WTC11 (cell line): ENCODE data around the gene OR2C3. TPM values are rescaled to one million over a fixed set of nuclear protein-coding genes. Genes with fewer than 3 reads are reported as not detected.

Experiments
- ATAC-seq: fragments of 200-7000 bp; cut with Tn5 transposase; 2 replicates; pipeline ENCODE4 v1.10.0; 2021; ENCODE audit warnings: mild to moderate bottlenecking, moderate library complexity
- Bru-seq: library from RNA; stranded (reverse); fragments of 400-500 nt; gene quantifications from one replicate; lab custom pipeline; 2021; lab: Mats Ljungman, UMichigan
- CTCF ChIA-PET: fragments of 300-600 bp; sonication (Branson Sonifier 250); formaldehyde crosslinking; loops from one replicate; lab custom pipeline; 2021; ENCODE audit warnings: antibody characterized with exemption; lab: Charles Lee
- POLR2A ChIA-PET: fragments of 350-600 bp; sonication (Branson Sonifier 250); formaldehyde crosslinking; loops from one replicate; lab custom pipeline; 2021; ENCODE audit warnings: antibody characterized with exemption; lab: Charles Lee
- DNase-seq: peaks from one replicate; pipeline ENCODE4 v3.0.0; 2021; ENCODE audit warnings: low spot score
- H3K27ac Mint-ChIP-seq: 2 replicates; pipeline ENCODE4 v1.8.0; 2021; ENCODE audit warnings: mixed read lengths
- H3K27me3 Mint-ChIP-seq: 2 replicates; pipeline ENCODE4 v1.8.0; 2021; ENCODE audit warnings: low read depth, mild to moderate bottlenecking, moderate library complexity, mixed read lengths
- H3K36me3 Mint-ChIP-seq: 2 replicates; pipeline ENCODE4 v1.8.0; 2021; ENCODE audit warnings: mixed read lengths
- H3K4me1 Mint-ChIP-seq: 2 replicates; pipeline ENCODE4 v1.8.0; 2022; ENCODE audit warnings: mixed read lengths
- H3K4me3 Mint-ChIP-seq: 2 replicates; pipeline ENCODE4 v1.8.0; 2021; ENCODE audit warnings: mild to moderate bottlenecking, moderate library complexity, mixed read lengths
- H3K9me3 Mint-ChIP-seq: 2 replicates; pipeline ENCODE4 v1.8.0; 2021; ENCODE audit warnings: mixed read lengths
- CDX4 ChIP-seq: fragments of 250-450 bp; sonication (Bioruptor Pico); IDR thresholded peaks from 2 replicates; pipeline ENCODE4 v1.9.0; 2021; ENCODE audit warnings: moderate library complexity, mild to moderate bottlenecking, inconsistent platforms, borderline replicate concordance
- CREM ChIP-seq: sonication (generic); formaldehyde crosslinking; IDR thresholded peaks from 2 replicates; pipeline ENCODE4 v1.8.1; 2022; ENCODE audit warnings: mild to moderate bottlenecking, missing genetic modification reagents, moderate library complexity
- CTCF ChIP-seq: fragments of 200-600 bp; IDR thresholded peaks from 2 replicates; pipeline ENCODE4 v1.8.0; 2022; ENCODE audit warnings: antibody characterized with exemption
- FOXJ3 ChIP-seq: sonication (generic); formaldehyde crosslinking; IDR thresholded peaks from 2 replicates; pipeline ENCODE4 v1.9.0; 2021; ENCODE audit warnings: missing genetic modification reagents, mild to moderate bottlenecking, borderline replicate concordance
- GABPB1 ChIP-seq: sonication (generic); formaldehyde crosslinking; IDR thresholded peaks from 2 replicates; pipeline ENCODE4 v1.8.1; 2023; ENCODE audit warnings: mild to moderate bottlenecking, missing genetic modification reagents
- GRHL2 ChIP-seq: fragments of 250-450 bp; sonication (Bioruptor Pico); IDR thresholded peaks from 2 replicates; pipeline ENCODE4 v1.8.0; 2022; ENCODE audit warnings: mild to moderate bottlenecking, moderate library complexity; ENCODE audit not compliant: insufficient replicate concordance, severe bottlenecking
- MAX ChIP-seq: sonication (generic); formaldehyde crosslinking; IDR thresholded peaks from 2 replicates; pipeline ENCODE4 v1.8.0; 2022; ENCODE audit warnings: mild to moderate bottlenecking, missing genetic modification reagents
- OVOL2 ChIP-seq: fragments of 250-450 bp; sonication (Bioruptor Pico); IDR thresholded peaks from 2 replicates; pipeline ENCODE4 v1.9.0; 2021; ENCODE audit warnings: mild to moderate bottlenecking, borderline replicate concordance
- TCF7 ChIP-seq: sonication (generic); formaldehyde crosslinking; IDR thresholded peaks from 2 replicates; pipeline ENCODE4 v1.8.0; 2022; ENCODE audit warnings: mild to moderate bottlenecking, low read depth, missing genetic modification reagents, moderate library complexity
- ZBTB43 ChIP-seq: sonication (generic); formaldehyde crosslinking; IDR thresholded peaks from 2 replicates; pipeline ENCODE4 v1.8.1; 2023; ENCODE audit warnings: mild to moderate bottlenecking, missing genetic modification reagents
- ZSCAN18 ChIP-seq: fragments of 250-450 bp; sonication (Bioruptor Pico); IDR thresholded peaks from 2 replicates; pipeline ENCODE4 v2.1.2; 2022; ENCODE audit warnings: mild to moderate bottlenecking, moderate library complexity
- long read RNA-seq, 3 experiments: library from RNA in 1 of 3; library from capped mRNA in 1 of 3; library from polyadenylated mRNA in 1 of 3; unstranded in 2 of 3; stranded (forward) in 1 of 3; transcript quantifications; one replicate each; pipeline ENCODE4 v2.0.0, GENCODE V29; 2021
- total RNA-seq: library from RNA; stranded (reverse); gene quantifications from 3 replicates; pipeline ENCODE4 v1.2.3, GENCODE V29; 2021

The OR2C3 gene
- total RNA-seq = not detected in 3 replicates
- Bru-seq, nascent RNA = not detected
- long read RNA-seq, experiment 1 = 0 reads
- long read RNA-seq, experiment 2 = 0 reads
- long read RNA-seq, experiment 3 = 0 reads

GRCh38 chr1:247536340-247536739 lies at the start of gene OR2C3:
TSS of gene OR2C3 (minus strand) at chr1:247536440. CDS start at chr1:247532511, 3,929 bp downstream.
- H3K4me1 Mint-ChIP-seq = peaks cover 3% of the 10 kb centered on the region
- no peak for ATAC-seq
- CTCF ChIA-PET = no interaction called here
- no peak for TF ChIP-seq CTCF
- TF ChIP-seq, all 79 proteins: peak for 0
- no peak for DNase-seq
- POLR2A ChIA-PET = no interaction called here
- Mint-ChIP-seq H3K27me3 (no peaks in the 10 kb centered on the region), H3K36me3 (no peaks in the 10 kb centered on the region), H3K9me3 (peaks cover 8% of the 10 kb centered on the region), H3K27ac (no peak within 1 kb of the TSS), H3K4me3 (no peak within 1 kb of the TSS)

GRCh38 chr1:247578946-247579460 lies 42.8 kb upstream of the OR2C3 start:
- H3K4me1 Mint-ChIP-seq = no peaks in the 10 kb centered on the region
- POLR2A ChIA-PET = no interaction called here
- no peaks in the 10 kb centered on the region for H3K27me3 Mint-ChIP-seq
- no peak for TF ChIP-seq OVOL2
- no peak for TF ChIP-seq ZBTB43
- no peak for TF ChIP-seq GABPB1
- TF ChIP-seq TCF7 (CRISPR knock-in tag) = no peak
- TF ChIP-seq CDX4 (CRISPR knock-in tag) = no peak
- no peak for TF ChIP-seq GRHL2
- no peak for TF ChIP-seq ZSCAN18 (CRISPR knock-in tag)
- TF ChIP-seq FOXJ3 (CRISPR knock-in tag) = no peak
- TF ChIP-seq, all 79 proteins: peak for 0
- H3K4me3 Mint-ChIP-seq = no peak overlapping the region
- H3K27ac Mint-ChIP-seq = no peak overlapping the region
- DNase-seq (no peak), ATAC-seq (no peak)
- CTCF ChIA-PET = no interaction called here
- no peaks in the 10 kb centered on the region for H3K36me3 Mint-ChIP-seq
- H3K9me3 Mint-ChIP-seq = no peaks in the 10 kb centered on the region; the same call in 1 of the 2 replicates

GRCh38 chr1:247576514-247576913 lies 40.3 kb upstream of the OR2C3 start:
- ATAC-seq (no peak; the same call in 1 of the 2 replicates), DNase-seq (no peak)
- no peaks in the 10 kb centered on the region; the same call in 1 of the 2 replicates for H3K27me3 Mint-ChIP-seq
- no peak overlapping the region for H3K4me3 Mint-ChIP-seq
- TF ChIP-seq CREM (CRISPR knock-in tag) (no peak), CTCF (peak; percentile 19; the same call in 1 of the 2 replicates), MAX (CRISPR knock-in tag) (no peak)
- H3K27ac Mint-ChIP-seq = no peak overlapping the region
- POLR2A ChIA-PET = no interaction called here
- H3K9me3 Mint-ChIP-seq = peaks cover 8% of the 10 kb centered on the region
- H3K36me3 Mint-ChIP-seq = no peaks in the 10 kb centered on the region
- no peaks in the 10 kb centered on the region; the same call in 1 of the 2 replicates for H3K4me1 Mint-ChIP-seq
- CTCF ChIA-PET = interaction anchor here (1.0 kb wide), 2 partner anchors 11 to 45 kb away, joined by 3 read pairs; partner anchors contain the start of gene OR2G2
